WTC11 (cell line): ENCODE measurements around the gene RPL39L. TPM values are rescaled to one million over a fixed set of nuclear protein-coding genes. Genes with fewer than 3 reads are reported as not detected.

Experiments
- ATAC-seq: fragments of 200-7000 bp; cut with Tn5 transposase; 2 replicates; pipeline ENCODE4 v1.10.0; 2021; ENCODE audit warnings: mild to moderate bottlenecking, moderate library complexity
- CTCF ChIA-PET: fragments of 300-600 bp; sonication (Branson Sonifier 250); formaldehyde crosslinking; loops from one replicate; lab custom pipeline; 2021; ENCODE audit warnings: antibody characterized with exemption; lab: Charles Lee
- POLR2A ChIA-PET: fragments of 350-600 bp; sonication (Branson Sonifier 250); formaldehyde crosslinking; loops from one replicate; lab custom pipeline; 2021; ENCODE audit warnings: antibody characterized with exemption; lab: Charles Lee
- DNase-seq: peaks from one replicate; pipeline ENCODE4 v3.0.0; 2021; ENCODE audit warnings: low spot score
- H3K27ac Mint-ChIP-seq: 2 replicates; pipeline ENCODE4 v1.8.0; 2021; ENCODE audit warnings: mixed read lengths
- H3K27me3 Mint-ChIP-seq: 2 replicates; pipeline ENCODE4 v1.8.0; 2021; ENCODE audit warnings: low read depth, mild to moderate bottlenecking, moderate library complexity, mixed read lengths
- H3K36me3 Mint-ChIP-seq: 2 replicates; pipeline ENCODE4 v1.8.0; 2021; ENCODE audit warnings: mixed read lengths
- H3K4me1 Mint-ChIP-seq: 2 replicates; pipeline ENCODE4 v1.8.0; 2022; ENCODE audit warnings: mixed read lengths
- H3K4me3 Mint-ChIP-seq: 2 replicates; pipeline ENCODE4 v1.8.0; 2021; ENCODE audit warnings: mild to moderate bottlenecking, moderate library complexity, mixed read lengths
- H3K9me3 Mint-ChIP-seq: 2 replicates; pipeline ENCODE4 v1.8.0; 2021; ENCODE audit warnings: mixed read lengths
- CREB1 ChIP-seq: sonication (generic); formaldehyde crosslinking; IDR thresholded peaks from 2 replicates; pipeline ENCODE4 v1.8.0; 2023; ENCODE audit warnings: mild to moderate bottlenecking, missing genetic modification reagents
- ELF4 ChIP-seq: sonication (generic); formaldehyde crosslinking; IDR thresholded peaks from 2 replicates; pipeline ENCODE4 v1.8.1; 2022; ENCODE audit warnings: low read depth, mild to moderate bottlenecking, moderate library complexity, missing genetic modification reagents
- FOXJ3 ChIP-seq: sonication (generic); formaldehyde crosslinking; IDR thresholded peaks from 2 replicates; pipeline ENCODE4 v1.9.0; 2021; ENCODE audit warnings: missing genetic modification reagents, mild to moderate bottlenecking, borderline replicate concordance
- FOXP1 ChIP-seq: sonication (generic); formaldehyde crosslinking; IDR thresholded peaks from 2 replicates; pipeline ENCODE4 v1.8.0; 2022; ENCODE audit warnings: missing genetic modification reagents, mild to moderate bottlenecking, moderate library complexity, borderline replicate concordance
- NFE2L1 ChIP-seq: sonication (generic); formaldehyde crosslinking; IDR thresholded peaks from 2 replicates; pipeline ENCODE4 v1.8.1; 2023; ENCODE audit warnings: missing genetic modification reagents
- NR3C1 ChIP-seq: sonication (generic); formaldehyde crosslinking; conservative IDR thresholded peaks from 2 replicates; pipeline ENCODE4 v1.8.1; 2023; ENCODE audit warnings: low read depth, mild to moderate bottlenecking, missing genetic modification reagents
- SMAD4 ChIP-seq: sonication (generic); formaldehyde crosslinking; IDR thresholded peaks from 2 replicates; pipeline ENCODE4 v1.8.0; 2022; ENCODE audit warnings: mild to moderate bottlenecking, missing genetic modification reagents
- TCF7 ChIP-seq: sonication (generic); formaldehyde crosslinking; IDR thresholded peaks from 2 replicates; pipeline ENCODE4 v1.8.0; 2022; ENCODE audit warnings: mild to moderate bottlenecking, low read depth, missing genetic modification reagents, moderate library complexity
- TEAD1 ChIP-seq: sonication (generic); formaldehyde crosslinking; IDR thresholded peaks from 2 replicates; pipeline ENCODE4 v1.8.0; 2022; ENCODE audit warnings: mild to moderate bottlenecking, missing genetic modification reagents
- TEAD4 ChIP-seq: sonication (generic); formaldehyde crosslinking; IDR thresholded peaks from 2 replicates; pipeline ENCODE4 v1.8.0; 2022; ENCODE audit warnings: mild to moderate bottlenecking, missing genetic modification reagents
- TP53 ChIP-seq: sonication (generic); formaldehyde crosslinking; IDR thresholded peaks from 2 replicates; pipeline ENCODE4 v1.8.1; 2023; ENCODE audit warnings: mild to moderate bottlenecking, missing genetic modification reagents
- ZBTB21 ChIP-seq: sonication (generic); formaldehyde crosslinking; IDR thresholded peaks from 2 replicates; pipeline ENCODE4 v1.8.1; 2023; ENCODE audit warnings: mild to moderate bottlenecking, missing genetic modification reagents, borderline replicate concordance
- ZNF317 ChIP-seq: sonication (generic); formaldehyde crosslinking; IDR thresholded peaks from 2 replicates; pipeline ENCODE4 v1.8.1; 2023; ENCODE audit warnings: low read depth, mild to moderate bottlenecking, moderate library complexity, missing genetic modification reagents, borderline replicate concordance
- total RNA-seq: library from RNA; stranded (reverse); gene quantifications from 3 replicates; pipeline ENCODE4 v1.2.3, GENCODE V29; 2021
- TF ChIP-seq, protein P1 (sequence below): sonication (generic); formaldehyde crosslinking; IDR thresholded peaks from 2 replicates; pipeline ENCODE4 v1.8.0; 2023; ENCODE audit warnings: missing genetic modification reagents
- TF ChIP-seq, protein P2 (sequence below): fragments of 250-450 bp; sonication (Bioruptor Pico); IDR thresholded peaks from 2 replicates; pipeline ENCODE4 v1.9.0; 2021; ENCODE audit warnings: mild to moderate bottlenecking, borderline replicate concordance
- TF ChIP-seq, protein P3 (sequence below): sonication (generic); formaldehyde crosslinking; IDR thresholded peaks from 2 replicates; pipeline ENCODE4 v1.8.0; 2022; ENCODE audit warnings: mild to moderate bottlenecking, missing genetic modification reagents
- TF ChIP-seq, protein P4 (sequence below): fragments of 250-450 bp; sonication (Bioruptor Pico); IDR thresholded peaks from 2 replicates; pipeline ENCODE4 v2.1.2; 2022; ENCODE audit warnings: mild to moderate bottlenecking, moderate library complexity

RPL39L gene
- total RNA-seq, 1 experiment from 2014 or later: 78.3 TPM

DNA sequence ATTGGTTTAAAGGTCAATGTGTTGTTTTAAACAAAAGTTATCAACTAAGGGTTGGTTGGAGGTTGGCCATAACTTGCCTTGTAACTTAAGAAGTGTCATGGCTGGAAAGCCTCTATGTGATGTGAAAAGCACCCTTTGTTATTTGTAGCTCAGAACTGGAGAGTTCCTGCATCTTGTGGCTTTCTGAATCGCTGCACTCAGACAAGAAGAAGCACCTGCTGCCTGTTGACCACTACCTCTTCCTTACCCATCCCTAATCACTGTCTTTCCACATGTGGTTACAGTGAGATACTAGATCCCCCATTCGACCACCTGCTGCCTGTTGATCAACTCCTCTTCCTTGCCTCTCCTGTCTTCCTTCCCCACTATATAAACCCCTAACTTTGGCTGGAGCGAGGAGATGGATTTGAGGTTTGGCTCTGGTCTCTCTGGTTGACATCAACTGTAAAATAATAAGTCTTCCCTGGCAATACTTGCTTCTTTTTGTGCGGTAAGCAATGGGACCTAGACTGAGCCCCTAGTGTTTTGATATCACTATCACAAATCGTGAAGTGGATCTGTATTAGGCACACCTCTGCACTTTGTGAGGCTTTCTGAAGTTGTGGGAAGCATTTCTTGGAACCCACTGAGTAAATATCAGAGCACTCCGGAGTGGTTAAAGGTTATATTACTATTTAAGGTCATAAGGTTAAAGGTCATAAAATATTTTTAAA is 13.8 kb downstream of the RPL39L start:
- DNase-seq (no peak), ATAC-seq (no peak)
- Mint-ChIP-seq H3K4me1 (peaks cover 11% of the 10 kb centered on the region), H3K36me3 (peaks cover 29% of the 10 kb centered on the region), H3K27ac (no peak overlapping the region), H3K4me3 (no peak overlapping the region), H3K9me3 (peaks cover 4% of the 10 kb centered on the region; the same call in 1 of the 2 replicates), H3K27me3 (no peaks in the 10 kb centered on the region)
- ChIA-PET CTCF (interaction anchor here (0.8 to 1.4 kb wide), 2 partner anchors 12 to 14 kb away, joined by 3 to 5 read pairs; partner anchors contain the start of gene RPL39L), POLR2A (no interaction called here)
- TF ChIP-seq TCF7 (CRISPR knock-in tag) (no peak), CREB1 (no peak), ZBTB21 (no peak), ZNF317 (CRISPR knock-in tag) (no peak)
- TF ChIP-seq, protein P1, sequence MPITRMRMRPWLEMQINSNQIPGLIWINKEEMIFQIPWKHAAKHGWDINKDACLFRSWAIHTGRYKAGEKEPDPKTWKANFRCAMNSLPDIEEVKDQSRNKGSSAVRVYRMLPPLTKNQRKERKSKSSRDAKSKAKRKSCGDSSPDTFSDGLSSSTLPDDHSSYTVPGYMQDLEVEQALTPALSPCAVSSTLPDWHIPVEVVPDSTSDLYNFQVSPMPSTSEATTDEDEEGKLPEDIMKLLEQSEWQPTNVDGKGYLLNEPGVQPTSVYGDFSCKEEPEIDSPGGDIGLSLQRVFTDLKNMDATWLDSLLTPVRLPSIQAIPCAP (CRISPR knock-in tag): no peak

DNA sequence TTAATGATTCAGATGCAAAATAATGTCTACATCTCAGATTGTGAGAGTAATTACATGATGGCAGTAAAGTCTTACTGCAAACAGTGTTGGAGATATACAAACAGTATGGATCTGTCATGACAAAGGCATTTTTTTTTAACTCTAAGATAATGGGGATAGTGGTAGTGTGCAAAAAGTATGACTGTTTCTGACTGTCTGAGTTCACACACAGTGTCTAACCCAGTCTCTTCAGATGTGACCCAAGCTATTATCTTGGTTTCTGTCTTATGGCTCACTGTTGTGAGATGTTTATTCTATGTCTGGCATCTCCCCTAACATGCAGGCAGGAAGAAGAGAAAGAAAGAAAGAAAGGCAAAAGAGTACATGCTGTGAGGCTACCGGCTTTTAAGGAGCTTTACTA is 17.0 kb downstream of the RPL39L start:
- Mint-ChIP-seq H3K27ac (no peak overlapping the region), H3K4me3 (no peak overlapping the region), H3K27me3 (no peaks in the 10 kb centered on the region), H3K4me1 (peaks cover 11% of the 10 kb centered on the region), H3K36me3 (peaks cover 17% of the 10 kb centered on the region), H3K9me3 (peaks cover 4% of the 10 kb centered on the region; the same call in 1 of the 2 replicates)
- POLR2A ChIA-PET: no interaction called here
- ATAC-seq: no peak; the same call in 1 of the 2 replicates
- CTCF ChIA-PET: interaction anchor here (1.1 to 2.8 kb wide), 3 partner anchors 9 to 28 kb away, joined by 4 to 12 read pairs (median 7); partner anchors contain the start of gene RPL39L
- TF ChIP-seq, protein P2, sequence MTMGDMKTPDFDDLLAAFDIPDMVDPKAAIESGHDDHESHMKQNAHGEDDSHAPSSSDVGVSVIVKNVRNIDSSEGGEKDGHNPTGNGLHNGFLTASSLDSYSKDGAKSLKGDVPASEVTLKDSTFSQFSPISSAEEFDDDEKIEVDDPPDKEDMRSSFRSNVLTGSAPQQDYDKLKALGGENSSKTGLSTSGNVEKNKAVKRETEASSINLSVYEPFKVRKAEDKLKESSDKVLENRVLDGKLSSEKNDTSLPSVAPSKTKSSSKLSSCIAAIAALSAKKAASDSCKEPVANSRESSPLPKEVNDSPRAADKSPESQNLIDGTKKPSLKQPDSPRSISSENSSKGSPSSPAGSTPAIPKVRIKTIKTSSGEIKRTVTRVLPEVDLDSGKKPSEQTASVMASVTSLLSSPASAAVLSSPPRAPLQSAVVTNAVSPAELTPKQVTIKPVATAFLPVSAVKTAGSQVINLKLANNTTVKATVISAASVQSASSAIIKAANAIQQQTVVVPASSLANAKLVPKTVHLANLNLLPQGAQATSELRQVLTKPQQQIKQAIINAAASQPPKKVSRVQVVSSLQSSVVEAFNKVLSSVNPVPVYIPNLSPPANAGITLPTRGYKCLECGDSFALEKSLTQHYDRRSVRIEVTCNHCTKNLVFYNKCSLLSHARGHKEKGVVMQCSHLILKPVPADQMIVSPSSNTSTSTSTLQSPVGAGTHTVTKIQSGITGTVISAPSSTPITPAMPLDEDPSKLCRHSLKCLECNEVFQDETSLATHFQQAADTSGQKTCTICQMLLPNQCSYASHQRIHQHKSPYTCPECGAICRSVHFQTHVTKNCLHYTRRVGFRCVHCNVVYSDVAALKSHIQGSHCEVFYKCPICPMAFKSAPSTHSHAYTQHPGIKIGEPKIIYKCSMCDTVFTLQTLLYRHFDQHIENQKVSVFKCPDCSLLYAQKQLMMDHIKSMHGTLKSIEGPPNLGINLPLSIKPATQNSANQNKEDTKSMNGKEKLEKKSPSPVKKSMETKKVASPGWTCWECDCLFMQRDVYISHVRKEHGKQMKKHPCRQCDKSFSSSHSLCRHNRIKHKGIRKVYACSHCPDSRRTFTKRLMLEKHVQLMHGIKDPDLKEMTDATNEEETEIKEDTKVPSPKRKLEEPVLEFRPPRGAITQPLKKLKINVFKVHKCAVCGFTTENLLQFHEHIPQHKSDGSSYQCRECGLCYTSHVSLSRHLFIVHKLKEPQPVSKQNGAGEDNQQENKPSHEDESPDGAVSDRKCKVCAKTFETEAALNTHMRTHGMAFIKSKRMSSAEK (CRISPR knock-in tag): no peak
- TF ChIP-seq, protein P3, sequence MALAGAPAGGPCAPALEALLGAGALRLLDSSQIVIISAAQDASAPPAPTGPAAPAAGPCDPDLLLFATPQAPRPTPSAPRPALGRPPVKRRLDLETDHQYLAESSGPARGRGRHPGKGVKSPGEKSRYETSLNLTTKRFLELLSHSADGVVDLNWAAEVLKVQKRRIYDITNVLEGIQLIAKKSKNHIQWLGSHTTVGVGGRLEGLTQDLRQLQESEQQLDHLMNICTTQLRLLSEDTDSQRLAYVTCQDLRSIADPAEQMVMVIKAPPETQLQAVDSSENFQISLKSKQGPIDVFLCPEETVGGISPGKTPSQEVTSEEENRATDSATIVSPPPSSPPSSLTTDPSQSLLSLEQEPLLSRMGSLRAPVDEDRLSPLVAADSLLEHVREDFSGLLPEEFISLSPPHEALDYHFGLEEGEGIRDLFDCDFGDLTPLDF (CRISPR knock-in tag): no peak
- no peak for TF ChIP-seq NFE2L1
- TF ChIP-seq NR3C1 (CRISPR knock-in tag): no peak
- TF ChIP-seq SMAD4 (CRISPR knock-in tag): no peak
- TF ChIP-seq ELF4 (CRISPR knock-in tag): no peak
- TF ChIP-seq FOXJ3 (CRISPR knock-in tag): no peak
- no peak for TF ChIP-seq TCF7 (CRISPR knock-in tag)
- TF ChIP-seq, protein P4, sequence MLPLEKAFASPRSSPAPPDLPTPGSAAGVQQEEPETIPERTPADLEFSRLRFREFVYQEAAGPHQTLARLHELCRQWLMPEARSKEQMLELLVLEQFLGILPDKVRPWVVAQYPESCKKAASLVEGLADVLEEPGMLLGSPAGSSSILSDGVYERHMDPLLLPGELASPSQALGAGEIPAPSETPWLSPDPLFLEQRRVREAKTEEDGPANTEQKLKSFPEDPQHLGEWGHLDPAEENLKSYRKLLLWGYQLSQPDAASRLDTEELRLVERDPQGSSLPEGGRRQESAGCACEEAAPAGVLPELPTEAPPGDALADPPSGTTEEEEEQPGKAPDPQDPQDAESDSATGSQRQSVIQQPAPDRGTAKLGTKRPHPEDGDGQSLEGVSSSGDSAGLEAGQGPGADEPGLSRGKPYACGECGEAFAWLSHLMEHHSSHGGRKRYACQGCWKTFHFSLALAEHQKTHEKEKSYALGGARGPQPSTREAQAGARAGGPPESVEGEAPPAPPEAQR (CRISPR knock-in tag): no peak
- TF ChIP-seq TEAD1 (CRISPR knock-in tag): no peak
- TF ChIP-seq FOXP1 (CRISPR knock-in tag): no peak
- no peak for TF ChIP-seq TP53
- TF ChIP-seq TEAD4 (CRISPR knock-in tag): no peak
- DNase-seq: no peak
